Stimulated activated memory B cell treated with anti-CD40 and anti-IgM and Interleukin-4, amounts not matched to agents 10 μg/mL and 1 μg/mL and 100 μg/mL, for 72 hours (primary cell): ENCODE data around the gene MCTP2.
A peak's percentile ranks its signal among the peaks of the same experiment; 100 is the strongest.

Experiments
- ATAC-seq: fragments of 150-1000 bp; cut with Tn5 transposase; 2 replicates; pipeline ENCODE4 v1.10.0; 2021
- H3K27ac Mint-ChIP-seq: one replicate; pipeline ENCODE4 v1.8.0; 2022; ENCODE audit warnings: mild to moderate bottlenecking, mixed read lengths
- H3K27me3 Mint-ChIP-seq: one replicate; pipeline ENCODE4 v1.8.0; 2022; ENCODE audit warnings: mixed read lengths
- H3K36me3 Mint-ChIP-seq: one replicate; pipeline ENCODE4 v1.8.0; 2022; ENCODE audit warnings: mixed read lengths
- H3K4me1 Mint-ChIP-seq: one replicate; pipeline ENCODE4 v1.8.0; 2022; ENCODE audit warnings: mixed read lengths
- H3K4me3 Mint-ChIP-seq: one replicate; pipeline ENCODE4 v1.8.0; 2022; ENCODE audit warnings: mild to moderate bottlenecking, moderate library complexity, mixed read lengths
- H3K9me3 Mint-ChIP-seq: one replicate; pipeline ENCODE4 v1.8.0; 2022; ENCODE audit warnings: mixed read lengths

MCTP2 gene

GRCh38 chr15:94387849-94388441 is 156.6 kb downstream of the MCTP2 start:
- H3K27me3 Mint-ChIP-seq = no peaks in the 10 kb centered on the region
- H3K9me3 Mint-ChIP-seq = no peaks in the 10 kb centered on the region
- H3K27ac Mint-ChIP-seq = no peak overlapping the region
- ATAC-seq = peak; percentile 68
- H3K4me1 Mint-ChIP-seq = peaks cover 29% of the 10 kb centered on the region
- no peak overlapping the region for H3K4me3 Mint-ChIP-seq
- H3K36me3 Mint-ChIP-seq = peaks cover 39% of the 10 kb centered on the region

- no peak for ATAC-seq
- Mint-ChIP-seq H3K4me1 (no peaks in the 10 kb centered on the region), H3K4me3 (no peak overlapping the region), H3K27me3 (no peaks in the 10 kb centered on the region), H3K36me3 (peaks cover 37% of the 10 kb centered on the region), H3K9me3 (no peaks in the 10 kb centered on the region), H3K27ac (no peak overlapping the region)
Observed at GRCh38 chr15:94395640-94396039, 164.3 kb downstream of the MCTP2 start.

GRCh38 chr15:94397337-94397736 is 166.0 kb downstream of the MCTP2 start:
- no peak overlapping the region for H3K4me3 Mint-ChIP-seq
- H3K36me3 Mint-ChIP-seq = peaks cover 43% of the 10 kb centered on the region
- H3K9me3 Mint-ChIP-seq = no peaks in the 10 kb centered on the region
- H3K4me1 Mint-ChIP-seq = no peaks in the 10 kb centered on the region
- no peaks in the 10 kb centered on the region for H3K27me3 Mint-ChIP-seq
- H3K27ac Mint-ChIP-seq = no peak overlapping the region
- ATAC-seq = no peak

- Mint-ChIP-seq H3K4me1 (no peaks in the 10 kb centered on the region), H3K27me3 (no peaks in the 10 kb centered on the region), H3K4me3 (no peak overlapping the region), H3K36me3 (peaks cover 50% of the 10 kb centered on the region), H3K9me3 (no peaks in the 10 kb centered on the region), H3K27ac (no peak overlapping the region)
- ATAC-seq = no peak
Observed at GRCh38 chr15:94398001-94398400, 166.6 kb downstream of the MCTP2 start.

- H3K27ac Mint-ChIP-seq = no peak overlapping the region
- no peaks in the 10 kb centered on the region for H3K9me3 Mint-ChIP-seq
- ATAC-seq = no peak
- H3K27me3 Mint-ChIP-seq = no peaks in the 10 kb centered on the region
- peaks cover 59% of the 10 kb centered on the region for H3K36me3 Mint-ChIP-seq
- no peaks in the 10 kb centered on the region for H3K4me1 Mint-ChIP-seq
- H3K4me3 Mint-ChIP-seq = no peak overlapping the region
Observed at GRCh38 chr15:94400526-94401298, 169.4 kb downstream of the MCTP2 start.

- ATAC-seq = no peak
- H3K36me3 Mint-ChIP-seq = peaks cover 55% of the 10 kb centered on the region
- no peak overlapping the region for H3K27ac Mint-ChIP-seq
- H3K4me1 Mint-ChIP-seq = no peaks in the 10 kb centered on the region
- H3K4me3 Mint-ChIP-seq = no peak overlapping the region
- no peaks in the 10 kb centered on the region for H3K27me3 Mint-ChIP-seq
- no peaks in the 10 kb centered on the region for H3K9me3 Mint-ChIP-seq
Observed at GRCh38 chr15:94403331-94403730, 172.0 kb downstream of the MCTP2 start.

- Mint-ChIP-seq H3K4me3 (no peak overlapping the region), H3K27me3 (no peaks in the 10 kb centered on the region), H3K4me1 (no peaks in the 10 kb centered on the region), H3K27ac (no peak overlapping the region), H3K9me3 (no peaks in the 10 kb centered on the region), H3K36me3 (peaks cover 52% of the 10 kb centered on the region)
- no peak for ATAC-seq
Observed at GRCh38 chr15:94404733-94405283, 173.4 kb downstream of the MCTP2 start.

- ATAC-seq = no peak
- no peaks in the 10 kb centered on the region for H3K27me3 Mint-ChIP-seq
- H3K4me1 Mint-ChIP-seq = peaks cover 7% of the 10 kb centered on the region
- no peak overlapping the region for H3K4me3 Mint-ChIP-seq
- H3K36me3 Mint-ChIP-seq = peaks cover 17% of the 10 kb centered on the region
- no peak overlapping the region for H3K27ac Mint-ChIP-seq
- H3K9me3 Mint-ChIP-seq = no peaks in the 10 kb centered on the region
Observed at GRCh38 chr15:94411285-94411684, 179.9 kb downstream of the MCTP2 start.

- peaks cover 23% of the 10 kb centered on the region for H3K36me3 Mint-ChIP-seq
Observed at GRCh38 chr15:94411846-94412245, 180.5 kb downstream of the MCTP2 start.

GRCh38 chr15:94412979-94413746 is 181.8 kb downstream of the MCTP2 start:
- Mint-ChIP-seq H3K27ac (no peak overlapping the region), H3K36me3 (peaks cover 26% of the 10 kb centered on the region)

More at GRCh38 chr15:94411846-94412245, 180.5 kb downstream of the MCTP2 start:
- Mint-ChIP-seq H3K9me3 (no peaks in the 10 kb centered on the region), H3K4me1 (peaks cover 7% of the 10 kb centered on the region), H3K27ac (no peak overlapping the region), H3K27me3 (no peaks in the 10 kb centered on the region), H3K4me3 (no peak overlapping the region)
- no peak for ATAC-seq

GRCh38 chr15:94414916-94415315 is 183.6 kb downstream of the MCTP2 start:
- no peak overlapping the region for H3K27ac Mint-ChIP-seq
- H3K27me3 Mint-ChIP-seq = no peaks in the 10 kb centered on the region
- H3K9me3 Mint-ChIP-seq = no peaks in the 10 kb centered on the region
- no peak for ATAC-seq
- H3K36me3 Mint-ChIP-seq = peaks cover 24% of the 10 kb centered on the region
- no peak overlapping the region for H3K4me3 Mint-ChIP-seq
- peaks cover 7% of the 10 kb centered on the region for H3K4me1 Mint-ChIP-seq

More at GRCh38 chr15:94412979-94413746, 181.8 kb downstream of the MCTP2 start:
- ATAC-seq = no peak
- Mint-ChIP-seq H3K4me3 (no peak overlapping the region), H3K9me3 (no peaks in the 10 kb centered on the region), H3K27me3 (no peaks in the 10 kb centered on the region), H3K4me1 (peaks cover 7% of the 10 kb centered on the region)

GRCh38 chr15:94416267-94416666 is 184.9 kb downstream of the MCTP2 start:
- H3K9me3 Mint-ChIP-seq = peaks cover 3% of the 10 kb centered on the region
- H3K27me3 Mint-ChIP-seq = no peaks in the 10 kb centered on the region
- peaks cover 7% of the 10 kb centered on the region for H3K4me1 Mint-ChIP-seq
- ATAC-seq = no peak
- H3K36me3 Mint-ChIP-seq = peaks cover 29% of the 10 kb centered on the region
- no peak overlapping the region for H3K4me3 Mint-ChIP-seq
- H3K27ac Mint-ChIP-seq = no peak overlapping the region

GRCh38 chr15:94416820-94417219 is 185.5 kb downstream of the MCTP2 start:
- peaks cover 3% of the 10 kb centered on the region for H3K9me3 Mint-ChIP-seq
- H3K27ac Mint-ChIP-seq = no peak overlapping the region
- no peak overlapping the region for H3K4me3 Mint-ChIP-seq
- peaks cover 7% of the 10 kb centered on the region for H3K4me1 Mint-ChIP-seq
- peaks cover 34% of the 10 kb centered on the region for H3K36me3 Mint-ChIP-seq
- H3K27me3 Mint-ChIP-seq = no peaks in the 10 kb centered on the region
- ATAC-seq = no peak

GRCh38 chr15:94417501-94418293 is 186.3 kb downstream of the MCTP2 start:
- no peak for ATAC-seq
- peaks cover 2% of the 10 kb centered on the region for H3K4me1 Mint-ChIP-seq

GRCh38 chr15:94421706-94422105 is 190.3 kb downstream of the MCTP2 start:
- peaks cover 6% of the 10 kb centered on the region for H3K9me3 Mint-ChIP-seq
- no peak overlapping the region for H3K27ac Mint-ChIP-seq
- H3K27me3 Mint-ChIP-seq = no peaks in the 10 kb centered on the region
- H3K4me1 Mint-ChIP-seq = no peaks in the 10 kb centered on the region
- ATAC-seq = no peak
- H3K36me3 Mint-ChIP-seq = peaks cover 61% of the 10 kb centered on the region
- no peak overlapping the region for H3K4me3 Mint-ChIP-seq

More at GRCh38 chr15:94417501-94418293, 186.3 kb downstream of the MCTP2 start:
- Mint-ChIP-seq H3K36me3 (peaks cover 41% of the 10 kb centered on the region), H3K4me3 (no peak overlapping the region), H3K27me3 (no peaks in the 10 kb centered on the region), H3K9me3 (peaks cover 5% of the 10 kb centered on the region), H3K27ac (no peak overlapping the region)
